Vagina (tissue), 2 donors: ENCODE data around the gene PEX10.

Source experiments
- CTCF ChIP-seq, 3 experiments: fragments of 450-650 bp in 2 of 3; fragments of 200-600 bp in 1 of 3; sonication (generic) in 1 of 3; IDR thresholded peaks; one replicate each; pipeline ENCODE4 v1.5.1; 2017 to 2019; ENCODE audit warnings: antibody characterized with exemption in 3 of 3, mild to moderate bottlenecking in 2 of 3, moderate library complexity in 2 of 3
- POLR2A ChIP-seq, 2 donors: fragments of 450-650 bp; IDR thresholded peaks; one replicate each; pipeline ENCODE4 v1.6.1; 2017; ENCODE audit warnings: antibody characterized with exemption in 2 of 2, mild to moderate bottlenecking in 2 of 2, moderate library complexity in 2 of 2
- POLR2AphosphoS5 ChIP-seq, 2 donors: sonication (generic); formaldehyde crosslinking; IDR thresholded peaks; one replicate each; pipeline ENCODE4 v1.9.0; 2017; ENCODE audit warnings: antibody characterized with exemption in 2 of 2, mild to moderate bottlenecking in 2 of 2, low read depth in 1 of 2; ENCODE audit not compliant: insufficient read depth in 1 of 2

GRCh38 chr1:2431103-2431502, 18.7 kb upstream of the PEX10 start:
- TF ChIP-seq POLR2A (IDR thresholded peaks at IDR 0.05): no peak
- TF ChIP-seq POLR2AphosphoS5 (IDR thresholded peaks at IDR 0.05; ENCODE audit: insufficient read depth in 1 of 2, low read depth in 1 of 2): no peak
- no peak for TF ChIP-seq CTCF (IDR thresholded peaks at IDR 0.05)
